DND-41 (cell line): ENCODE data around the gene HADHA.

Source experiments
- ATAC-seq: fragments of 200-7000 bp; cut with Tn5 transposase; 3 replicates; pipeline ENCODE4 v1.9.1; 2021; ENCODE audit warnings: low read depth; ENCODE audit not compliant: insufficient read depth
- DNase-seq: peaks from one replicate; pipeline ENCODE4 v3.0.0-alpha.2; 2020
- H2AFZ ChIP-seq: 2 replicates; pipeline ENCODE4 v1.6.0; 2012; ENCODE audit warnings: low read depth, low read length
- H3K27ac ChIP-seq: 2 replicates; pipeline ENCODE4 v1.5.1; 2012; ENCODE audit warnings: low read length, inconsistent platforms
- H3K27me3 ChIP-seq: fragments of 200-600 bp; sonication (generic); 2 replicates; pipeline ENCODE4 v1.6.0; 2012; ENCODE audit warnings: low read length, mild to moderate bottlenecking, inconsistent platforms; ENCODE audit not compliant: insufficient read depth, poor library complexity
- H3K36me3 ChIP-seq: 2 replicates; pipeline ENCODE4 v1.5.1; 2012; ENCODE audit warnings: low read length, inconsistent platforms; ENCODE audit not compliant: insufficient read depth
- H3K4me1 ChIP-seq: 2 replicates; pipeline ENCODE4 v1.5.1; 2012; ENCODE audit warnings: mild to moderate bottlenecking, low read length; ENCODE audit not compliant: insufficient read depth
- H3K4me2 ChIP-seq: 2 replicates; pipeline ENCODE4 v1.6.0; 2012; ENCODE audit warnings: mild to moderate bottlenecking, moderate library complexity, low read length, inconsistent platforms; ENCODE audit not compliant: insufficient read depth
- H3K4me3 ChIP-seq, 2 experiments: fragments of 200-600 bp in 1 of 2; shearing (Covaris generic) in 1 of 2; 2 replicates each; pipeline ENCODE4 v1.5.1; 2012 to 2016; ENCODE audit warnings: inconsistent platforms in 2 of 2, low read length in 2 of 2, mild to moderate bottlenecking in 2 of 2, low read depth in 1 of 2, moderate library complexity in 1 of 2
- H3K79me2 ChIP-seq: 2 replicates; pipeline ENCODE4 v1.6.0; 2012; ENCODE audit warnings: low read length, inconsistent platforms; ENCODE audit not compliant: insufficient read depth
- H3K9ac ChIP-seq: 2 replicates; pipeline ENCODE4 v1.6.0; 2012; ENCODE audit warnings: low read depth, mild to moderate bottlenecking, inconsistent platforms, low read length, moderate library complexity
- H3K9me3 ChIP-seq: 2 replicates; pipeline ENCODE4 v1.5.1; 2012; ENCODE audit warnings: low read length, moderate library complexity, mild to moderate bottlenecking, inconsistent platforms; ENCODE audit not compliant: insufficient read depth, severe bottlenecking
- H4K20me1 ChIP-seq: 2 replicates; pipeline ENCODE4 v1.6.0; 2012; ENCODE audit warnings: low read length; ENCODE audit not compliant: insufficient read depth
- EZH2 ChIP-seq: IDR thresholded peaks from 3 replicates; pipeline ENCODE4 v1.6.1; 2012; ENCODE audit warnings: borderline replicate concordance, low read depth, mild to moderate bottlenecking, moderate library complexity, low read length, inconsistent platforms; ENCODE audit not compliant: severe bottlenecking
- TF ChIP-seq, protein P1 (sequence below): IDR thresholded peaks from 2 replicates; pipeline ENCODE4 v1.5.1; 2012; ENCODE audit warnings: borderline replicate concordance, low read length, moderate library complexity, mild to moderate bottlenecking; ENCODE audit not compliant: poor library complexity, severe bottlenecking; ENCODE audit errors: extremely low read depth

HADHA gene

DNA sequence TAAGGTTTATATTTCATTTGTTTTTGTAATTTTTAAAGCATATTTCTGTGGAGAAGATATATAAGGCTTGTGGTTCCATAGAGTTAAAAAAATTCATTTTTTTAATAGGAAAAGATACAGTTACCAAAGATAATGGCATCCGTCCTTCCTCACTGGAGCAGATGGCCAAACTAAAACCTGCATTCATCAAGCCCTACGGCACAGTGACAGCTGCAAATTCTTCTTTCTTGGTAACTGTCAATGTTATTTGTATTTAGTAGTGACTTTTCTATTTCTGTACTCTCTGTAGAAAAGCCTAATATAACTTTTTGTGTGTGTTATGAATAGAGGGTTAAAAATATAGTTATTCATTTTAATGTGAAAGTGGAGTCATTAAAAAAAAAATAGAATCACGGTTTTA lies 35.5 kb upstream of the HADHA start:
- ATAC-seq (no peak), DNase-seq (no peak)
- H3K27me3 ChIP-seq = no peaks in the 10 kb centered on the region
- H2AFZ ChIP-seq = no peak overlapping the region
- no peak overlapping the region for H3K4me2 ChIP-seq
- no peaks in the 10 kb centered on the region for H3K79me2 ChIP-seq
- H3K36me3 ChIP-seq = peaks cover 70% of the 10 kb centered on the region
- H3K4me3 ChIP-seq = no peak overlapping the region
- H3K9ac ChIP-seq = no peak overlapping the region
- TF ChIP-seq, protein P1, sequence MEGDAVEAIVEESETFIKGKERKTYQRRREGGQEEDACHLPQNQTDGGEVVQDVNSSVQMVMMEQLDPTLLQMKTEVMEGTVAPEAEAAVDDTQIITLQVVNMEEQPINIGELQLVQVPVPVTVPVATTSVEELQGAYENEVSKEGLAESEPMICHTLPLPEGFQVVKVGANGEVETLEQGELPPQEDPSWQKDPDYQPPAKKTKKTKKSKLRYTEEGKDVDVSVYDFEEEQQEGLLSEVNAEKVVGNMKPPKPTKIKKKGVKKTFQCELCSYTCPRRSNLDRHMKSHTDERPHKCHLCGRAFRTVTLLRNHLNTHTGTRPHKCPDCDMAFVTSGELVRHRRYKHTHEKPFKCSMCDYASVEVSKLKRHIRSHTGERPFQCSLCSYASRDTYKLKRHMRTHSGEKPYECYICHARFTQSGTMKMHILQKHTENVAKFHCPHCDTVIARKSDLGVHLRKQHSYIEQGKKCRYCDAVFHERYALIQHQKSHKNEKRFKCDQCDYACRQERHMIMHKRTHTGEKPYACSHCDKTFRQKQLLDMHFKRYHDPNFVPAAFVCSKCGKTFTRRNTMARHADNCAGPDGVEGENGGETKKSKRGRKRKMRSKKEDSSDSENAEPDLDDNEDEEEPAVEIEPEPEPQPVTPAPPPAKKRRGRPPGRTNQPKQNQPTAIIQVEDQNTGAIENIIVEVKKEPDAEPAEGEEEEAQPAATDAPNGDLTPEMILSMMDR = no peak
- no peak for TF ChIP-seq EZH2
- H3K4me1 ChIP-seq = no peaks in the 10 kb centered on the region
- H4K20me1 ChIP-seq = no peaks in the 10 kb centered on the region
- no peak overlapping the region for H3K27ac ChIP-seq
- no peaks in the 10 kb centered on the region for H3K9me3 ChIP-seq

GRCh38 chr2:26276484-26277227 lies 32.2 kb upstream of the HADHA start:
- H3K27me3 ChIP-seq = no peaks in the 10 kb centered on the region
- H3K9ac ChIP-seq = no peak overlapping the region
- no peak overlapping the region for H3K4me2 ChIP-seq
- H4K20me1 ChIP-seq = no peaks in the 10 kb centered on the region
- H3K36me3 ChIP-seq = peaks cover 59% of the 10 kb centered on the region
- no peak overlapping the region for H2AFZ ChIP-seq
- no peaks in the 10 kb centered on the region for H3K79me2 ChIP-seq
- TF ChIP-seq EZH2 = no peak
- TF ChIP-seq, protein P1 = no peak
- H3K9me3 ChIP-seq = no peaks in the 10 kb centered on the region
- no peak for DNase-seq
- no peaks in the 10 kb centered on the region for H3K4me1 ChIP-seq
- no peak overlapping the region for H3K27ac ChIP-seq
- ATAC-seq = no peak
- no peak overlapping the region for H3K4me3 ChIP-seq

GRCh38 chr2:26274058-26274613 lies 29.7 kb upstream of the HADHA start:
- Histone ChIP-seq H3K4me3 (no peak overlapping the region), H4K20me1 (no peaks in the 10 kb centered on the region), H3K9me3 (no peaks in the 10 kb centered on the region), H3K27ac (no peak overlapping the region), H3K4me1 (no peaks in the 10 kb centered on the region), H3K27me3 (no peaks in the 10 kb centered on the region), H3K36me3 (peaks cover 36% of the 10 kb centered on the region), H2AFZ (no peak overlapping the region), H3K79me2 (no peaks in the 10 kb centered on the region), H3K9ac (no peak overlapping the region), H3K4me2 (no peak overlapping the region)
- no peak for TF ChIP-seq EZH2
- TF ChIP-seq, protein P1 = no peak
- DNase-seq = no peak
- no peak for ATAC-seq
